Activated CD4-positive, alpha-beta T cell treated with anti-CD3 and anti-CD28 coated beads, Interleukin-2, amount 10 ng/mL, durations not matched to agents 24 days and 14 days (primary cell): Measurements from ENCODE around the gene CENPH. TPM values are rescaled to one million over a fixed set of nuclear protein-coding genes. Genes with fewer than 3 reads are reported as not detected.
"Not testable (repeated sequence)": the region's sequence is repeated elsewhere in the genome, so short reads cannot be mapped to it uniquely, and the experiment has no call there.

Source experiments
- DNase-seq: peaks from one replicate; pipeline ENCODE4 v3.0.0; 2022
- H3K27ac Mint-ChIP-seq: one replicate; pipeline ENCODE4 v1.8.0; 2022; ENCODE audit warnings: mild to moderate bottlenecking, mixed read lengths
- H3K27me3 Mint-ChIP-seq: one replicate; pipeline ENCODE4 v1.8.0; 2022; ENCODE audit warnings: mixed read lengths
- H3K36me3 Mint-ChIP-seq: one replicate; pipeline ENCODE4 v1.8.0; 2022; ENCODE audit warnings: low read depth, mild to moderate bottlenecking, mixed read lengths
- H3K4me1 Mint-ChIP-seq: one replicate; pipeline ENCODE4 v1.8.0; 2021; ENCODE audit warnings: mixed read lengths
- H3K4me3 Mint-ChIP-seq: one replicate; pipeline ENCODE4 v1.8.0; 2022; ENCODE audit warnings: mild to moderate bottlenecking, moderate library complexity, mixed read lengths
- H3K9me3 Mint-ChIP-seq: one replicate; pipeline ENCODE4 v1.8.0; 2021; ENCODE audit warnings: mixed read lengths
- intact Hi-C: fragments of 100-400 bp; cut with micrococcal nuclease; formaldehyde crosslinking; loops from one replicate; pipeline ENCODE4 v1.15.1; 2023
- total RNA-seq: library from RNA; stranded (reverse); gene quantifications from 2 replicates; pipeline ENCODE4 v1.2.3, GENCODE V29; 2022

CENPH gene
- total RNA-seq, 1 donor from 2014 or later, result 40.7 TPM

- Mint-ChIP-seq H3K27ac (no peak overlapping the region), H3K4me1 (peaks cover 40% of the 10 kb centered on the region), H3K36me3 (peaks cover 64% of the 10 kb centered on the region), H3K27me3 (peaks cover 2% of the 10 kb centered on the region), H3K9me3 (no peaks in the 10 kb centered on the region), H3K4me3 (no peak overlapping the region)
- DNase-seq, result no peak
- intact Hi-C loops, result no loop called here
Observed at GRCh38 chr5:69170495-69170894, 18.9 kb upstream of the CENPH start.

- Mint-ChIP-seq H3K9me3 (no peaks in the 10 kb centered on the region), H3K27me3 (peaks cover 2% of the 10 kb centered on the region), H3K27ac (no peak overlapping the region), H3K4me1 (peaks cover 39% of the 10 kb centered on the region), H3K4me3 (no peak overlapping the region), H3K36me3 (peaks cover 67% of the 10 kb centered on the region)
- intact Hi-C loops, result no loop called here
- DNase-seq, result no peak
Observed at GRCh38 chr5:69170969-69171368, 18.4 kb upstream of the CENPH start.

DNA sequence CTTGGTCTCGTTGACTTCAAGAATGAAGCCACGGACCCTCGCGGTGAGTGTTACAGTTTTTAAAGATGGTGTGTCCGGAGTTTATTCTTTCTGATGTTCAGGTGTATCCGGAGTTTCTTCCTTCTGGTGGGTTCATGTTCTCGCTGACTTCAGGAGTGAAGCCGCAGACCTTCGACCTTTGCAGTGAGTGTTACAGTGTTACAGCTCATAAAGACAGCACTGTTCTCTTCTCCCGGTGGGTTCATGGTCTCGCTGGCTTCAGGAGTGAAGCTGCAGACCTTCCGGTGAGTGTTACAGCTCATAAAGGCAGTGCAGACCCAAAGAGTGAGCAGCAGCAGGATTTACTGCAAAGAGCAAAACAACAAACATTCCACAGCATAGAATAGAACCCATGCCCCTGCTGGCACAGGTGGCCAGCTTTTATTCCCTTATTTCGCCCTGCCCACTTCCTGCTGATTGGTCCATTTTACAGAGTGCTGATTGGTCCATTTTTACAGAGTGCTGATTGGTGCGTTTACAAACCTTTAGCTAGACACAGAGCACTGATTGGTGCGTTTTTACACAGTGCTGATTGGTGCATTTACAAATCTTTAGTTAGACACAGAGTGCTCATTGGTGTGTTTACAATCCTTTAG is 7.6 kb upstream of the CENPH start:
- H3K9me3 Mint-ChIP-seq, H3K27me3 Mint-ChIP-seq, DNase-seq, H3K4me1 Mint-ChIP-seq, H3K27ac Mint-ChIP-seq, intact Hi-C loops, H3K4me3 Mint-ChIP-seq: not testable (repeated sequence)
- H3K36me3 Mint-ChIP-seq, result peaks cover 10% of the 10 kb centered on the region

DNA sequence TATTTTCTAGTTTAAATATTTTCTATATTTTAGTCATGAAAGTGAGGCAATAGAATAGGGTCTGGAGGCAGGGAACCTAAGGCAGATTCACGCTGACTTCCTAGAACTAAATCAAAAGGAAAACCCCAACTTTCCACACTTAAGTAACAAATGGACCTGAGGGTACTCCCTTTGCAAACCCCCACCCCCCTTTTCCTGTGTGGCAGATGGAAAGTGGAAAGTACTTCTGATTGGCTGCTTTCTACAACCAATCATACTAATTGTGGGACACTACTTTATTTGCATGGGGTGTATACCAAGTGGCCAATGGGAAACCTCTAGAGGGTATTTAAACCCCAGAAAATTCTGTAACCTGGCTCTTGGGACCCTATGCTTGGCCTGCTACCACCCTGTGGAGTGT is 4.8 kb upstream of the CENPH start:
- H3K36me3 Mint-ChIP-seq, result no peaks in the 10 kb centered on the region
- no peak for DNase-seq
- no peaks in the 10 kb centered on the region for H3K27me3 Mint-ChIP-seq
- no peaks in the 10 kb centered on the region for H3K9me3 Mint-ChIP-seq
- intact Hi-C loops, result no loop called here
- H3K4me1 Mint-ChIP-seq, result no peaks in the 10 kb centered on the region
- no peak overlapping the region for H3K4me3 Mint-ChIP-seq
- H3K27ac Mint-ChIP-seq, result no peak overlapping the region

GRCh38 chr5:69187342-69187741 is 2.0 kb upstream of the CENPH start:
- intact Hi-C loops, result no loop called here
- Mint-ChIP-seq H3K36me3 (peaks cover 5% of the 10 kb centered on the region), H3K27me3 (no peaks in the 10 kb centered on the region), H3K4me3 (peak overlapping the region; percentile 7), H3K9me3 (no peaks in the 10 kb centered on the region), H3K4me1 (peaks cover 8% of the 10 kb centered on the region), H3K27ac (no peak overlapping the region)
- no peak for DNase-seq

DNA sequence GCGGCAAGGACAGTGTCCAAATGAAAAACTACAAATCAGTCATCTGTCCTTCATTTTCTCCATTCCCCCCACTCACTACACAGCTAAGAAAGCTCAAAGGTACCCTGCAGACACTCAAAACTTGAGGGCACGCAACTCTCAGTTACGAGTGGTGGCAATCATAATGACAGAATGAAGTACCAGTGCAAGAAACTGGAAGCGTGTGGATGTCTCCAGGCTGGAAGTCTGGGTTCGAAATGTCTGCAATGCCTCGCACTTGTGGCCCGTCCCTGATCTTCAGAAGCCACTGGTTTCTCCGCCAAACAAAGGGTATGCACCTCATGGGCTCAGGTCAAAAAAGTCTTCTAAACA is 597 bp upstream of the CENPH start:
- H3K27ac Mint-ChIP-seq, result peak overlapping the region; percentile 97

GRCh38 chr5:69202497-69202896 is 13.1 kb downstream of the CENPH start:
- H3K27me3 Mint-ChIP-seq, result no peaks in the 10 kb centered on the region
- H3K9me3 Mint-ChIP-seq, result no peaks in the 10 kb centered on the region
- H3K36me3 Mint-ChIP-seq, result peaks cover 26% of the 10 kb centered on the region
- H3K4me1 Mint-ChIP-seq, result peaks cover 1% of the 10 kb centered on the region
- no peak overlapping the region for H3K27ac Mint-ChIP-seq
- no peak for DNase-seq
- H3K4me3 Mint-ChIP-seq, result no peak overlapping the region
- intact Hi-C loops, result no loop called here

More for the DNA sequence above, 597 bp upstream of the CENPH start:
- H3K36me3 Mint-ChIP-seq, result peaks cover 7% of the 10 kb centered on the region
- peaks cover 8% of the 10 kb centered on the region for H3K4me1 Mint-ChIP-seq
- intact Hi-C loops, result loop anchor here (1.0 kb wide), 6 partner anchors 21 to 181 kb away; partner anchors contain the start of genes AK6, CCDC125, CCNB1 and CDK7
- H3K27me3 Mint-ChIP-seq, result no peaks in the 10 kb centered on the region
- peak overlapping the region; percentile 95 for H3K4me3 Mint-ChIP-seq
- H3K9me3 Mint-ChIP-seq, result no peaks in the 10 kb centered on the region
- DNase-seq, result no peak

GRCh38 chr5:69206528-69207190 is 17.3 kb downstream of the CENPH start:
- H3K27me3 Mint-ChIP-seq, result no peaks in the 10 kb centered on the region
- DNase-seq, result no peak
- peaks cover 18% of the 10 kb centered on the region for H3K36me3 Mint-ChIP-seq
- no peaks in the 10 kb centered on the region for H3K9me3 Mint-ChIP-seq
- no peak overlapping the region for H3K4me3 Mint-ChIP-seq
- H3K27ac Mint-ChIP-seq, result no peak overlapping the region
- intact Hi-C loops, result no loop called here
- H3K4me1 Mint-ChIP-seq, result peaks cover 1% of the 10 kb centered on the region

DNA sequence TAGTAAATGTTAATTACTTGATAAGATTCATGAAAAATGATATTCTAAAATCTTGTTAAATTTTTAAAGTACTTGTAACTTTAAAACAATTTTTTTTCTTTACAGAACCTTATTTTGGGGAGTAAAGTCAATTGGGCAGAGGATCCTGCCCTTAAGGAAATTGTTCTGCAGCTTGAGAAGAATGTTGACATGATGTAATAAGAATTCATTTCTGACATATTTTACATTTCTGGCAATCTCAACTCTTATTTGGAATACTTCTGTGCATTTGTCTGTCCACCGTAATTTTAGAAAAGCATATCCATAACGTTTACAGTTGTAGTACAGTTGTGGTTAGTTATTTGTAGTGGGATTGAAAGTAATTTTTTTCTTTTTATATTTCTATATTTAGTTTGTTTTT is 20.2 kb downstream of the CENPH start:
- intact Hi-C loops, result no loop called here

DNA sequence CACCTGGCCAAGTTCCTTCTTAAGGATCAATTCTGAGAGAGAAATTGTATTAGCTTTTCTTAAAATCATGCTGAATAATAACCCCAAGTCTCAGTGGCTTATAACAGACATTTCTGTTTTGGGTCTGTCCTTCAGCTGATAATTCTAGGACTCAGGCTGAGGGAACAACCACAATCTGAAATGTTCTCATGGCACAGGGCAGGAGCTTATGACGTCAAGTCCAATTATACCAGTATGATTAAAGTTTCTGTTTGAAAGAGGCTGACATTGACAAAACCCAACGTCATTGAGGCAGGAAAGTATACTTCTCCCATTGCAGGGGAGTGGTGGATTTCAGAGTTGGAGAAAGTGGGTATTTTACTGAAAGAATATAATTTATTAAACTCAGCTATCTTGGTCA is 21.8 kb downstream of the CENPH start:
- peaks cover 11% of the 10 kb centered on the region for H3K4me1 Mint-ChIP-seq
- no peak overlapping the region for H3K27ac Mint-ChIP-seq
- H3K9me3 Mint-ChIP-seq, result no peaks in the 10 kb centered on the region
- no peaks in the 10 kb centered on the region for H3K27me3 Mint-ChIP-seq
- no peak for DNase-seq
- peaks cover 16% of the 10 kb centered on the region for H3K36me3 Mint-ChIP-seq
- intact Hi-C loops, result no loop called here
- H3K4me3 Mint-ChIP-seq, result no peak overlapping the region

More for the DNA sequence above, 20.2 kb downstream of the CENPH start:
- no peak for DNase-seq
- peaks cover 5% of the 10 kb centered on the region for H3K4me1 Mint-ChIP-seq
- peaks cover 13% of the 10 kb centered on the region for H3K36me3 Mint-ChIP-seq
- H3K4me3 Mint-ChIP-seq, result no peak overlapping the region
- H3K27me3 Mint-ChIP-seq, result no peaks in the 10 kb centered on the region
- no peak overlapping the region for H3K27ac Mint-ChIP-seq
- no peaks in the 10 kb centered on the region for H3K9me3 Mint-ChIP-seq

DNA sequence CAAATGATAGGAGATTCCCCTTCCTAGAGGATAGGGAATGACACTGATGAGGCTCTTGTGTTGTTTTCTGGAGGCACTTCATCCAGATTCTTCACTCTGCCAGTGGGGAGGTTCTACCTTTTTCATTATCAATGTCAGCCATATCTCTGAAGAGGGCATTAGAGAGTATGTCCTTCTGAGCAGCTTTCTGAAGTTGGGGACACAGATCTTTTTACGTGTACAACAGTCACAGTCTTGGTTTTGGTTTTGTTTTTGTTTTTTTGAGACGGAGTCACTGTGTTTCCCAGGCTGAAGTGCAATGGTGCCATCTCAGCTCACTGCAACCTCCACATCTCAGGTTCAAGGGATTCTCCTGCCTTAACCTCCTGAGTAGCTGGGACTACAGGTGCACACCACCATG is 22.6 kb downstream of the CENPH start:
- no peaks in the 10 kb centered on the region for H3K9me3 Mint-ChIP-seq
- no peak overlapping the region for H3K4me3 Mint-ChIP-seq
- DNase-seq, result no peak
- no peak overlapping the region for H3K27ac Mint-ChIP-seq
- H3K27me3 Mint-ChIP-seq, result no peaks in the 10 kb centered on the region
- intact Hi-C loops, result no loop called here
- peaks cover 12% of the 10 kb centered on the region for H3K4me1 Mint-ChIP-seq
- H3K36me3 Mint-ChIP-seq, result peaks cover 12% of the 10 kb centered on the region

DNA sequence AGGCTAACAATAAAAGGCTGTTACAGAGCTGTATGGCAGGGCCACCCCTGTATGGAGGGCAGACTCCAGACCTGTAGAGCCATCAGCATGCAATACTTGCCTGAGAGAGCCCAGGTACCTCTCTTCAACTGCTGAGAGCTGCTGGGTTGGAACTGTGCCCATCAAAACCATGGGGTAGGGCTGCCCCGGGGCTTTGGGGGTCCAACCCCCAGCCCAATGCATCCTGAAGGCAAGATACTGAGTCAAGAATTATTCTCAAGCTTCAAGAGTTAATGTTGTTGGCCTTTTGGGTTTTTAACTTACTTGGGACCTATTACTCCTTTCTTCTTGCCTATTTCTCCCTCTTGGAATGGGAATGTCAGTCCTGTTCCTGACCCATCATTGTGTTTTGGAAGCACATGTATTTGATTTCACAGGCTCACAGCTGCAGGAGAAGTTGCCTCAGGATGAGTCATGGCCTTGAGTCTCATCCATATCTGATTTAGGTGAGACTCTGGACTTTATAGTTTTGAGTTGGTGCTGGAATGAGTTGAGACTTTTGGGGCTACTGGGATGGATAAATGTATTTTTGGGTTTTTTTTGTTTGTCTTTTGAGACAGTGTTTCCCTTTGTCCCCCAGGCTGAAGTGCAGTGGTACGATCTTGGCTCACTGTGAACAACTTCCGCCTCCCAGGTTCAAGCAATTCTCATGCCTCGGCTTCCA is 24.3 kb downstream of the CENPH start:
- Mint-ChIP-seq H3K4me1 (peaks cover 16% of the 10 kb centered on the region), H3K27ac (no peak overlapping the region), H3K9me3 (no peaks in the 10 kb centered on the region), H3K4me3 (no peak overlapping the region), H3K36me3 (peaks cover 10% of the 10 kb centered on the region), H3K27me3 (no peaks in the 10 kb centered on the region)
- no peak for DNase-seq
- intact Hi-C loops, result no loop called here

DNA sequence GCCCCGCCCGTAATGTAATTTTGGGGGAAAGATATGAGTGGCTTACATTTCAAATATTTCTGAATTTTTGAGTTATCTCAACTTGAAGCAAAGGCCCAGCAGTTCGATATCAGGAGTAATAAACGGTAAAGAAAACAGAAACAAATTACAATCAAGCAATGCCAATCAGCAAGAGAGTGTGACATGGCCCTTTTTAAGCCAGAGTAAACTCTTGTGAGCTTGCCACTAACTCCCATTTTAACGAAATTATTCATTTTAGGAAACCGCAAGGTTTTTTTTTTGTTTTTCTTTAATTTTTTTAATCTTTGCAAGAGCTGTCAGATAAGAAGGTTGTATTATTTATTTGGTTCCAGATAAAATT is 27.7 kb downstream of the CENPH start:
- Mint-ChIP-seq H3K9me3 (no peaks in the 10 kb centered on the region), H3K36me3 (peaks cover 14% of the 10 kb centered on the region), H3K4me1 (peaks cover 17% of the 10 kb centered on the region), H3K4me3 (peak overlapping the region; percentile 96), H3K27ac (peak overlapping the region; percentile 98), H3K27me3 (no peaks in the 10 kb centered on the region)
- intact Hi-C loops, result loop anchor here (1.0 kb wide), 3 partner anchors 28 to 124 kb away; partner anchors contain the start of genes CCNB1 and CENPH
- DNase-seq, result no peak
